Gastrocnemius medialis (tissue), 4 donors: Measurements from ENCODE around the gene EFNB3. TPM values are rescaled to one million over a fixed set of nuclear protein-coding genes. Genes with fewer than 3 reads are reported as not detected.

Source experiments
- ATAC-seq, 2 donors: fragments of 150-250 bp; one replicate each; pipeline ENCODE4 v1.9.1; 2016
- DNase-seq, 2 donors: peaks; one replicate each; pipeline ENCODE4 v3.0.0-alpha.2; 2019
- H3K27ac ChIP-seq, 4 donors: fragments of 200-600 bp; sonication (generic); 1 replicate in 1 of 4; 2 replicates in 3 of 4; pipeline ENCODE4 v1.5.1; 2016 to 2018; ENCODE audit warnings: mild to moderate bottlenecking in 2 of 4, moderate library complexity in 1 of 4
- H3K27me3 ChIP-seq, 3 donors: fragments of 200-600 bp; sonication (generic) in 2 of 3; 1 replicate in 1 of 3; 2 replicates in 2 of 3; pipeline versions ENCODE4 v1.5.1 to v1.6.0; 2016 to 2019; ENCODE audit warnings: mild to moderate bottlenecking in 1 of 3, moderate library complexity in 1 of 3
- H3K36me3 ChIP-seq, 2 donors: fragments of 200-600 bp; sonication (generic) in 1 of 2; one replicate each; pipeline ENCODE4 v1.5.1; 2017 to 2018
- H3K4me1 ChIP-seq, 2 donors: fragments of 200-600 bp; sonication (generic) in 1 of 2; one replicate each; pipeline ENCODE4 v1.5.1; 2016 to 2017; ENCODE audit warnings: mild to moderate bottlenecking in 2 of 2
- H3K4me3 ChIP-seq, 4 donors: fragments of 200-600 bp; sonication (generic) in 3 of 4; 1 replicate in 1 of 4; 2 replicates in 3 of 4; pipeline ENCODE4 v1.5.1; 2016 to 2019; ENCODE audit warnings: mild to moderate bottlenecking in 2 of 4
- H3K9me3 ChIP-seq, 3 donors: fragments of 200-600 bp; sonication (generic) in 2 of 3; 1 replicate in 1 of 3; 2 replicates in 2 of 3; pipeline ENCODE4 v1.5.1; 2016 to 2019
- POLR2A ChIP-seq, 2 donors: fragments of 450-650 bp; IDR thresholded peaks; one replicate each; pipeline ENCODE4 v1.6.1; 2017; ENCODE audit warnings: antibody characterized with exemption in 2 of 2, mild to moderate bottlenecking in 2 of 2, moderate library complexity in 2 of 2
- in situ Hi-C, 4 donors: fragments of 200-750 bp; cut with MboI; loops; one replicate each; pipeline versions ENCODE4 v1.15.0 to v1.8.0; 2017; ENCODE audit warnings: low sequenced_read_pairs in 4 of 4
- intact Hi-C: fragments of 100-400 bp; cut with DNase I; formaldehyde crosslinking; loops from one replicate; pipeline ENCODE4 v1.15.1; 2023; ENCODE audit warnings: low total_unique reads
- total RNA-seq, 4 donors: library from RNA; depleted of rRNA; stranded (reverse); fragments of >200 nt; gene quantifications; one replicate each; pipeline versions ENCODE4 v1.1.0 to v1.2.3, GENCODE V29; 2016
- TF ChIP-seq, protein P1 (sequence below), 5 experiments: fragments of 450-650 bp in 3 of 5; fragments of 200-600 bp in 2 of 5; sonication (generic) in 2 of 5; IDR thresholded peaks in 4 of 5; conservative IDR thresholded peaks in 1 of 5; 1 replicate in 4 of 5; 2 replicates in 1 of 5; pipeline ENCODE4 v1.5.1; 2016 to 2019; ENCODE audit warnings: antibody characterized with exemption in 5 of 5, mild to moderate bottlenecking in 3 of 5, moderate library complexity in 3 of 5

Gene EFNB3
- total RNA-seq, 4 donors from 2014 or later: 0.13 to 0.46 (median 0.31) TPM; not detected in 1

DNA sequence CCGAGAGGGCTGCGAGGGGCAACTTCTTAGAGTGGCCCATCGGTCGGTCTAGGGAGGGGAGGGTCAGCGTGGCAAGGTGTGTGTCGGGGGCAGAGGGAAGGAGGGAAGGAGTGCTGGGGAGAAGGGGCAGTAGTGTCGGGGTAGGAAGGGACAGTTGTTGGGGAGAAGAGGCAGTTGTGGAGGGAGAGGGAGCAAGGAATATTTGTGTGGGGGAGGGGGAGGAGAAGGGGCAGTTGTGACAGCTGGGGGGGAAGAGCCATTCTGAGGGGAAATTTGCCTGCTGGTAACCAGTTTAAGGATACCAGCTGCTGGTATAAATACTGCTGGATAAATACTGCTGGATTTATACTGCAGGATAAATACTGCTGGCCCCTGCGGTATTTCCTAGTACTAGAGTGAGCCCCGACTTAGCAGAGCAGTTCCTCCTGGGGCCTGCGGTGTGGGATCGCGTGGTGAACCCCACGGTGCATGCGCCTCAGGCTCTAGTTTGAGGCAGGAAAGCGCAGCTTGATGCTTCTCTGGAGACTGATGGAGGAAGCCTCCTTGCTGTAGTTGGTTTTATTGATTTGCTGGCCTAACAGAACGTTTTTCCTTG, 12.9 kb downstream of the EFNB3 start:
- Histone ChIP-seq H3K4me3 (peak overlapping the region; percentile 49 to 79 (median 61)), H3K27ac (no peak overlapping the region), H3K4me1 (peaks cover 3 to 16% of the 10 kb centered on the region in 2 donors), H3K9me3 (no peaks in the 10 kb centered on the region), H3K36me3 (no peaks in the 10 kb centered on the region), H3K27me3 (peaks cover 45 to 69% (median 61%) of the 10 kb centered on the region in 3 donors)
- TF ChIP-seq, protein P1, sequence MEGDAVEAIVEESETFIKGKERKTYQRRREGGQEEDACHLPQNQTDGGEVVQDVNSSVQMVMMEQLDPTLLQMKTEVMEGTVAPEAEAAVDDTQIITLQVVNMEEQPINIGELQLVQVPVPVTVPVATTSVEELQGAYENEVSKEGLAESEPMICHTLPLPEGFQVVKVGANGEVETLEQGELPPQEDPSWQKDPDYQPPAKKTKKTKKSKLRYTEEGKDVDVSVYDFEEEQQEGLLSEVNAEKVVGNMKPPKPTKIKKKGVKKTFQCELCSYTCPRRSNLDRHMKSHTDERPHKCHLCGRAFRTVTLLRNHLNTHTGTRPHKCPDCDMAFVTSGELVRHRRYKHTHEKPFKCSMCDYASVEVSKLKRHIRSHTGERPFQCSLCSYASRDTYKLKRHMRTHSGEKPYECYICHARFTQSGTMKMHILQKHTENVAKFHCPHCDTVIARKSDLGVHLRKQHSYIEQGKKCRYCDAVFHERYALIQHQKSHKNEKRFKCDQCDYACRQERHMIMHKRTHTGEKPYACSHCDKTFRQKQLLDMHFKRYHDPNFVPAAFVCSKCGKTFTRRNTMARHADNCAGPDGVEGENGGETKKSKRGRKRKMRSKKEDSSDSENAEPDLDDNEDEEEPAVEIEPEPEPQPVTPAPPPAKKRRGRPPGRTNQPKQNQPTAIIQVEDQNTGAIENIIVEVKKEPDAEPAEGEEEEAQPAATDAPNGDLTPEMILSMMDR (IDR thresholded peaks at IDR 0.05 in 4 of 5, conservative IDR thresholded peaks at IDR 0.05 in 1 of 5): no peak
- no peak for TF ChIP-seq POLR2A (IDR thresholded peaks at IDR 0.05)
- in situ Hi-C loops: no loop called here
- intact Hi-C loops: no loop called here
- DNase-seq: no peak
- ATAC-seq: no peak

DNA sequence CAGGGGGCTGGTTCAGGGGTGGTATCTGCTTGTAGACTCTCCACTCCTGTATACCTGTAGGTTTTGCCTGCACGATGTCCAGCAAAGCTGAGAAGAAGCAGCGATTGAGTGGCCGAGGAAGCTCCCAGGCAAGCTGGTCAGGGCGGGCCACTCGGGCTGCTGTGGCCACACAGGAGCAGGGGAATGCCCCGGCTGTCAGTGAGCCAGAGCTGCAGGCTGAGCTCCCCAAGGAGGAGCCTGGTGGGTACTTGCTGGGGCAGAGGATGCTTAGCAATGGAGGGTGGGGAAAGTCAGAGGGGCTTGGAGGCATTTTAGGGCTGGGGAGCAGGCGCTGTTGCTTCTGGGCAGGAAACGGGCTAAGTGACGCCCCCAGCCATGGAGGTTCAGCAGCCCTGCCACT, 14.7 kb downstream of the EFNB3 start:
- ATAC-seq: no peak
- no peak overlapping the region for H3K4me3 ChIP-seq
- TF ChIP-seq, protein P1 (IDR thresholded peaks at IDR 0.05 in 4 of 5, conservative IDR thresholded peaks at IDR 0.05 in 1 of 5): no peak
- TF ChIP-seq POLR2A (IDR thresholded peaks at IDR 0.05): no peak
- no peak overlapping the region for H3K27ac ChIP-seq
- H3K27me3 ChIP-seq: peaks cover 40 to 65% (median 48%) of the 10 kb centered on the region in 3 donors
- H3K4me1 ChIP-seq: peaks cover 3 to 16% of the 10 kb centered on the region in 2 donors
- no peaks in the 10 kb centered on the region for H3K9me3 ChIP-seq
- H3K36me3 ChIP-seq: no peaks in the 10 kb centered on the region
- no peak for DNase-seq
- in situ Hi-C loops (no loop called here), intact Hi-C loops (no loop called here)

DNA sequence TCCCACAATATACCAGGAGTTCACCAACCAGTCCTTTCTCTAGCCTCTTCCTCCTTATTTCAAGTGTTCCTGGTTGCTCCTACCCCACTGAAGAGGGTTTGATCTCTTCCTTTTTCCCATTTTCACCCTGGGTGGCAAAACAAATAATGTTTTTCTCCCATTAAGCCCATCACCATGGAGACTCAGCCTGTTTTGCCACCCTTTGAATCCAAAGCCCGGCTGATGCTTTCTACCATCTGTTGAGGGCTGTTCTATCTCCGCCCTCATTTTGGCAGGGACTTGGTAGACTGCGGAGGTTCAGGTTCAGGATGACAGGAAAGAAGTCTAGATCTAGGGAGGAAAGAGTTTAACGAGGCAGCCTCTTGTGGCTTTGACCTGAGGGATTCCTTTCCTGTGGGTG, 15.1 kb downstream of the EFNB3 start:
- Histone ChIP-seq H3K36me3 (no peaks in the 10 kb centered on the region), H3K4me1 (peaks cover 3 to 16% of the 10 kb centered on the region in 2 donors), H3K4me3 (no peak overlapping the region), H3K27me3 (peaks cover 36 to 60% (median 44%) of the 10 kb centered on the region in 3 donors), H3K9me3 (no peaks in the 10 kb centered on the region), H3K27ac (no peak overlapping the region)
- no peak for DNase-seq
- intact Hi-C loops: no loop called here
- in situ Hi-C loops: no loop called here
- no peak for ATAC-seq
- TF ChIP-seq POLR2A (IDR thresholded peaks at IDR 0.05): no peak
- TF ChIP-seq, protein P1 (IDR thresholded peaks at IDR 0.05 in 4 of 5, conservative IDR thresholded peaks at IDR 0.05 in 1 of 5): no peak

DNA sequence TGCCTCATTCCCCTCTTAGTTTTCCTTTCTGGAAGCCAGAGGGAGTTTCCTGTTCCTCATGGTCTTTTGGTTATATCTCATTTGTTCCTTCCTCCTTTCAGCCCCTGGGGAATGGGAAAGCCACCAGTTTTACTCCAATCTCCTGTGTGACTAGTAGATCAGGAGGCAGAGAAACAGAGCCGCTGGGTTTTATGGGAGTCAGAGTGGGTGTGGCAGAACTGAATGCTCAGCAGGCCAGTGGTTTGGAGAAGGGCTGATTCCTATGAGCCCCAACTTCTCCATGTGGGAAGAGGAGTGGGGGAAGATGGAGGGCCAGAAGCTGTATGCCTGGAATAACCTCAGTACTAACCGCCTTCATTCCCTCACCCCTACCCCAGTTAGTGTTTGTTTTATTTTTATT, 16.6 kb downstream of the EFNB3 start:
- ATAC-seq: no peak
- TF ChIP-seq, protein P1 (IDR thresholded peaks at IDR 0.05 in 4 of 5, conservative IDR thresholded peaks at IDR 0.05 in 1 of 5): no peak
- TF ChIP-seq POLR2A (IDR thresholded peaks at IDR 0.05): no peak
- no peaks in the 10 kb centered on the region for H3K9me3 ChIP-seq
- peaks cover 21 to 45% (median 29%) of the 10 kb centered on the region in 3 donors for H3K27me3 ChIP-seq
- no peak overlapping the region for H3K27ac ChIP-seq
- no peak overlapping the region for H3K4me3 ChIP-seq
- no peaks in the 10 kb centered on the region for H3K36me3 ChIP-seq
- intact Hi-C loops: no loop called here
- in situ Hi-C loops: no loop called here
- DNase-seq: no peak
- H3K4me1 ChIP-seq: peaks cover 3 to 12% of the 10 kb centered on the region in 2 donors
